HepG2 (cell line): ENCODE results near the gene HIPK2. TPM values are rescaled to one million over a fixed set of nuclear protein-coding genes. Genes with fewer than 3 reads are reported as not detected.

Source experiments
- ATAC-seq: fragments of 200-7000 bp; cut with Tn5 transposase; 3 replicates; pipeline ENCODE4 v1.9.1; 2020; ENCODE audit warnings: mild to moderate bottlenecking, moderate library complexity
- BruUV-seq: library from RNA; stranded (reverse); fragments of 400-500 nt; replicated peaks from 2 replicates; lab custom pipeline; 2021; lab: Mats Ljungman, UMichigan
- CTCF ChIA-PET: fragments of 300-600 bp; formaldehyde crosslinking; extraction: SDS; loops from one replicate; lab custom pipeline; 2021; ENCODE audit warnings: low total read pairs, inconsistent platforms, low intra/inter-chr PET ratio; lab: Yijun Ruan, JAX
- POLR2A ChIA-PET: fragments of 350-600 bp; sonication (Branson Sonifier 250); formaldehyde crosslinking; loops from one replicate; lab custom pipeline; 2020; ENCODE audit warnings: antibody characterized with exemption, inconsistent platforms; lab: Yijun Ruan, JAX
- DNase-seq: peaks from one replicate; pipeline ENCODE4 v3.0.0-alpha.2; 2015; ENCODE audit warnings: low spot score
- FAIRE-seq: peaks from 3 replicates; lab custom pipeline; 2011; peaks lifted over from hg19 to GRCh38; lab: Jason Lieb, UNC
- H2AFZ ChIP-seq: one replicate; pipeline ENCODE4 v1.6.1; 2011; ENCODE audit warnings: low read length, inconsistent platforms
- H3K27ac ChIP-seq: fragments of 300-600 bp; 3 replicates; pipeline ENCODE4 v1.8.0; 2011; ENCODE audit warnings: mixed run types, mild to moderate bottlenecking, mixed read lengths, low read length, inconsistent platforms; ENCODE audit not compliant: insufficient read depth; ENCODE audit errors: extremely low read length
- H3K27me3 ChIP-seq, 2 experiments: fragments of 200-600 bp in 1 of 2; 2 replicates in 1 of 2; 3 replicates in 1 of 2; pipeline versions ENCODE4 v1.6.0 to v1.8.0; 2011; ENCODE audit warnings: low read length in 2 of 2, mild to moderate bottlenecking in 2 of 2, moderate library complexity in 2 of 2, inconsistent platforms in 1 of 2; ENCODE audit not compliant: insufficient read depth in 2 of 2, control insufficient read depth in 1 of 2
- H3K36me3 ChIP-seq, 2 experiments: fragments of 200-600 bp in 1 of 2; replicated peaks in 1 of 2; 2 replicates in 1 of 2; 3 replicates in 1 of 2; pipeline versions ENCODE4 v1.5.1 to v1.8.0; 2011; ENCODE audit warnings: low read length in 2 of 2, inconsistent platforms in 1 of 2; ENCODE audit not compliant: insufficient read depth in 2 of 2, control insufficient read depth in 1 of 2
- H3K4me1 ChIP-seq: 2 replicates; pipeline ENCODE4 v1.5.1; 2012; ENCODE audit warnings: low read length, inconsistent platforms; ENCODE audit not compliant: insufficient read depth
- H3K4me2 ChIP-seq: 2 replicates; pipeline ENCODE4 v1.6.0; 2011; ENCODE audit warnings: low read depth, low read length, inconsistent platforms
- H3K4me3 ChIP-seq, 3 experiments: fragments of 200-600 bp in 1 of 3; sonication (generic), shearing (Covaris generic) in 1 of 3; replicated peaks in 1 of 3; 2 replicates each; pipeline ENCODE4 v1.5.1; 2011 to 2016; ENCODE audit warnings: low read length in 3 of 3, inconsistent platforms in 2 of 3, low read depth in 2 of 3, mild to moderate bottlenecking in 2 of 3, control low read depth in 1 of 3, mixed read lengths in 1 of 3; ENCODE audit not compliant: insufficient read depth in 1 of 3
- H3K79me2 ChIP-seq: one replicate; pipeline ENCODE4 v1.6.1; 2011; ENCODE audit warnings: low read length, inconsistent platforms; ENCODE audit not compliant: insufficient read depth
- H3K9ac ChIP-seq: 2 replicates; pipeline ENCODE4 v1.6.0; 2011; ENCODE audit warnings: mild to moderate bottlenecking, low read depth, low read length, inconsistent platforms; ENCODE audit not compliant: insufficient read depth
- H3K9me3 ChIP-seq: 2 replicates; pipeline ENCODE4 v1.5.1; 2012; ENCODE audit warnings: mild to moderate bottlenecking, low read length
- H4K20me1 ChIP-seq: 2 replicates; pipeline ENCODE4 v1.6.0; 2011; ENCODE audit warnings: inconsistent platforms, mild to moderate bottlenecking, low read length, moderate library complexity; ENCODE audit not compliant: insufficient read depth
- CCAR2 ChIP-seq: fragments of 200-400 bp; formaldehyde crosslinking; optimal IDR thresholded peaks from 2 replicates; pipeline ENCODE3; 2018; ENCODE audit warnings: low read depth, mild to moderate bottlenecking, low read length, moderate library complexity
- GTF2F1 ChIP-seq: fragments of 150-350 bp; IDR thresholded peaks from 2 replicates; pipeline ENCODE4 v1.6.1; 2014; ENCODE audit warnings: low read length
- HMG20B ChIP-seq: conservative IDR thresholded peaks from 2 replicates; pipeline ENCODE4 v1.6.1; 2016; ENCODE audit warnings: missing genetic modification reagents, missing compliant biosample characterization
- JUND ChIP-seq: sonication (generic); formaldehyde crosslinking; IDR thresholded peaks from 2 replicates; pipeline ENCODE4 v1.8.0; 2022; ENCODE audit warnings: mild to moderate bottlenecking, missing genetic modification reagents
- NFE2L2 ChIP-seq: fragments of 150-350 bp; IDR thresholded peaks from 2 replicates; pipeline ENCODE4 v1.6.1; 2014; ENCODE audit warnings: low read length
- PAX8 ChIP-seq: sonication (generic); formaldehyde crosslinking; IDR thresholded peaks from 2 replicates; pipeline ENCODE4 v1.8.0; 2022; ENCODE audit warnings: mild to moderate bottlenecking, missing genetic modification reagents, borderline replicate concordance
- PHF5A ChIP-seq: IDR thresholded peaks from one replicate; pipeline ENCODE4 v1.6.1; 2018; ENCODE audit warnings: low read depth, missing genetic modification reagents; ENCODE audit not compliant: unreplicated experiment
- ZC3H4 ChIP-seq: sonication (generic); formaldehyde crosslinking; IDR thresholded peaks from 2 replicates; pipeline ENCODE4 v1.4.0; 2020; ENCODE audit warnings: missing genetic modification reagents, borderline replicate concordance
- ZNF180 ChIP-seq: sonication (generic); formaldehyde crosslinking; IDR thresholded peaks from 2 replicates; pipeline ENCODE4 v1.4.0; 2020; ENCODE audit warnings: low read depth, missing genetic modification reagents, borderline replicate concordance
- ZNF296 ChIP-seq: sonication (generic); formaldehyde crosslinking; conservative IDR thresholded peaks from 2 replicates; pipeline ENCODE4 v1.5.0; 2020; ENCODE audit warnings: mild to moderate bottlenecking, missing genetic modification reagents
- ZNF552 ChIP-seq: sonication (generic); formaldehyde crosslinking; IDR thresholded peaks from 2 replicates; pipeline ENCODE4 v1.9.0; 2022; ENCODE audit warnings: missing genetic modification reagents, mild to moderate bottlenecking, borderline replicate concordance
- ZNF572 ChIP-seq: sonication (generic); formaldehyde crosslinking; IDR thresholded peaks from 2 replicates; pipeline ENCODE4 v1.5.1; 2020; ENCODE audit warnings: mild to moderate bottlenecking, missing genetic modification reagents
- ZNF761 ChIP-seq: sonication (generic); formaldehyde crosslinking; conservative IDR thresholded peaks from 2 replicates; pipeline ENCODE4 v1.4.0; 2020; ENCODE audit warnings: mild to moderate bottlenecking, missing genetic modification reagents
- ZNF891 ChIP-seq: sonication (generic); formaldehyde crosslinking; IDR thresholded peaks from 2 replicates; pipeline ENCODE4 v1.5.0; 2020; ENCODE audit warnings: mild to moderate bottlenecking, missing genetic modification reagents
- WGBS: methylation state at CpG from one replicate; pipeline ENCODE4 v1.1.6; 2017; ENCODE audit warnings: low lambda C conversion rate; 5-methylcytosine and 5-hydroxymethylcytosine counted together
- in situ Hi-C: cut with HindIII; loops from 2 replicates; pipeline ENCODE4 v1.10.0; 2017; ENCODE audit warnings: low pct_unique_long_range_greater_than_20kb; ENCODE audit not compliant: extremely low pct_ligation_motif_present
- intact Hi-C: fragments of 100-400 bp; cut with micrococcal nuclease; formaldehyde crosslinking; loops from one replicate; pipeline ENCODE4 v1.10.0; 2022; ENCODE audit not compliant: unreplicated experiment
- polyA plus RNA-seq, 8 experiments: library from polyadenylated mRNA; depleted of rRNA in 3 of 8; stranded (reverse) in 7 of 8; unstranded in 1 of 8; fragments of >200 nt; fragmentation: Illumina TruSeq in 4 of 8; extraction: Trizol in 4 of 8; gene quantifications; 2 replicates each; pipeline versions ENCODE4 v1.2.1 to v1.2.3, GENCODE V29; 2011 to 2016; ENCODE audit warnings: low read depth in 4 of 8, missing spikeins in 1 of 8, mixed read lengths in 1 of 8; ENCODE audit not compliant: insufficient read depth in 1 of 8
- total RNA-seq, 5 experiments: library from RNA; depleted of rRNA; stranded (reverse); fragments of >200 nt; fragmentation: Illumina TruSeq; extraction: Trizol; gene quantifications; 2 replicates each; pipeline ENCODE4 v1.2.3, GENCODE V29; 2016; ENCODE audit warnings: low read depth in 1 of 5
- TF ChIP-seq, protein P1 (sequence below): sonication (generic); formaldehyde crosslinking; IDR thresholded peaks from 2 replicates; pipeline ENCODE4 v1.8.1; 2022; ENCODE audit warnings: low read depth, mild to moderate bottlenecking, missing genetic modification reagents
- TF ChIP-seq, protein P2 (sequence below): IDR thresholded peaks from 2 replicates; pipeline ENCODE4 v1.6.1; 2012; ENCODE audit warnings: low read length, improper control_type of control experiment
- TF ChIP-seq, protein P3 (sequence below): sonication (generic); formaldehyde crosslinking; IDR thresholded peaks from 2 replicates; pipeline ENCODE4 v1.8.0; 2022; ENCODE audit warnings: low read depth, missing genetic modification reagents

Gene HIPK2
- total and polyA plus RNA-seq, 2 of the 13 experiments (the other 11 are each of a cell fraction or from before 2014, with no cell fraction given): 14.4 to 20.2 TPM

DNA sequence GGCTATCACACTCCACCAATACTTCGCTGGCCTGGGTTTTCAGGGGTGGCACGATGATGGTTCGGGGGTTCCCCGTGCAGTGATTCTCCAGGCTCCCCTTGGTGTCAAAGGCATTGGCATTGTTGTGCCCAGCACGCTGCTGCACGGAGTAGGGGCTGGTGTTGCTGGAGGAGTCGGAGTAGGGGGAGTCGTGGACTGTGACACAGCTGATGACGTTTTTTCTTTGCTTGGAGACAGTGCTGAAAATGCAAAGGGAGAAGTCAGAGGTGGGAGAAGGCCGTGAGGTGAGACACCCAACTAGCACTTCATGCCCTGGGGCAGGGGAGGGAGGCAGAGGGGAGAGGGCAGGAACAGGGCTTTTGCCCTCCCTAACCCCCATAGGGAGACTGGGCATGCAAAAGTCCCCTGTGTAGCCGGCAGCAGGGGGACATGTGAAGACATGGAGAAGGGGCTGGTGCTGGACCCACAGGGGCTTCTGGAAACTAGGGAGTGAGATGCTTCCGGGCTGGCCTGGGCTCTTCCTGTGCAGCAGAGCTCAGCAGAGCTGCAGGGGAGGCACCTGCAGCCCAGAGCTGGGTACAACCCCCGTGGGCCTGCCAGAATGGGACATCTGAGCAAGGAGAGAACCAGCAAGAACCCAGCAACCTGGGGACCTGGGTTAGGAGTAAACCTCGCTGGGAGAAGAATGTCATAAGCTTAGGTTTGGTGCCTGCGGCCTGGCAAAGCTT lies 193.8 kb downstream of the HIPK2 start:
- no TSS peak for BruUV-seq
- no peak overlapping the region for H2AFZ ChIP-seq
- peaks cover 40 to 83% of the 10 kb centered on the region in 2 experiments for H3K36me3 ChIP-seq
- no peaks in the 10 kb centered on the region for H3K9me3 ChIP-seq
- CTCF ChIA-PET: no interaction called here
- H3K27me3 ChIP-seq: no peaks in the 10 kb centered on the region
- 92% methylated on average over 9 of the region's 15 CpGs for WGBS
- H4K20me1 ChIP-seq: no peaks in the 10 kb centered on the region
- H3K4me2 ChIP-seq: no peak overlapping the region
- no peak overlapping the region for H3K27ac ChIP-seq
- DNase-seq: no peak
- H3K4me1 ChIP-seq: no peaks in the 10 kb centered on the region
- POLR2A ChIA-PET: no interaction called here
- no peak overlapping the region for H3K9ac ChIP-seq
- H3K79me2 ChIP-seq: no peaks in the 10 kb centered on the region
- in situ Hi-C loops: no loop called here
- intact Hi-C loops: no loop called here
- FAIRE-seq: no peak
- H3K4me3 ChIP-seq: no peak overlapping the region
- no peak for ATAC-seq
- TF ChIP-seq CCAR2 (no peak), HMG20B (CRISPR knock-in tag) (no peak), NFE2L2 (no peak), ZNF572 (CRISPR knock-in tag) (no peak), ZNF761 (no peak), ZNF552 (no peak), PHF5A (CRISPR knock-in tag) (no peak), ZNF296 (CRISPR knock-in tag) (no peak), ZNF180 (no peak), PAX8 (CRISPR knock-in tag) (no peak), GTF2F1 (no peak), ZC3H4 (CRISPR knock-in tag) (no peak), JUND (no peak), ZNF891 (CRISPR knock-in tag) (no peak)
- TF ChIP-seq, protein P1, sequence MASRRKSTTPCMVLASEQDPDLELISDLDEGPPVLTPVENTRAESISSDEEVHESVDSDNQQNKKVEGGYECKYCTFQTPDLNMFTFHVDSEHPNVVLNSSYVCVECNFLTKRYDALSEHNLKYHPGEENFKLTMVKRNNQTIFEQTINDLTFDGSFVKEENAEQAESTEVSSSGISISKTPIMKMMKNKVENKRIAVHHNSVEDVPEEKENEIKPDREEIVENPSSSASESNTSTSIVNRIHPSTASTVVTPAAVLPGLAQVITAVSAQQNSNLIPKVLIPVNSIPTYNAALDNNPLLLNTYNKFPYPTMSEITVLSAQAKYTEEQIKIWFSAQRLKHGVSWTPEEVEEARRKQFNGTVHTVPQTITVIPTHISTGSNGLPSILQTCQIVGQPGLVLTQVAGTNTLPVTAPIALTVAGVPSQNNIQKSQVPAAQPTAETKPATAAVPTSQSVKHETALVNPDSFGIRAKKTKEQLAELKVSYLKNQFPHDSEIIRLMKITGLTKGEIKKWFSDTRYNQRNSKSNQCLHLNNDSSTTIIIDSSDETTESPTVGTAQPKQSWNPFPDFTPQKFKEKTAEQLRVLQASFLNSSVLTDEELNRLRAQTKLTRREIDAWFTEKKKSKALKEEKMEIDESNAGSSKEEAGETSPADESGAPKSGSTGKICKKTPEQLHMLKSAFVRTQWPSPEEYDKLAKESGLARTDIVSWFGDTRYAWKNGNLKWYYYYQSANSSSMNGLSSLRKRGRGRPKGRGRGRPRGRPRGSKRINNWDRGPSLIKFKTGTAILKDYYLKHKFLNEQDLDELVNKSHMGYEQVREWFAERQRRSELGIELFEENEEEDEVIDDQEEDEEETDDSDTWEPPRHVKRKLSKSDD: no peak
- TF ChIP-seq, protein P2, sequence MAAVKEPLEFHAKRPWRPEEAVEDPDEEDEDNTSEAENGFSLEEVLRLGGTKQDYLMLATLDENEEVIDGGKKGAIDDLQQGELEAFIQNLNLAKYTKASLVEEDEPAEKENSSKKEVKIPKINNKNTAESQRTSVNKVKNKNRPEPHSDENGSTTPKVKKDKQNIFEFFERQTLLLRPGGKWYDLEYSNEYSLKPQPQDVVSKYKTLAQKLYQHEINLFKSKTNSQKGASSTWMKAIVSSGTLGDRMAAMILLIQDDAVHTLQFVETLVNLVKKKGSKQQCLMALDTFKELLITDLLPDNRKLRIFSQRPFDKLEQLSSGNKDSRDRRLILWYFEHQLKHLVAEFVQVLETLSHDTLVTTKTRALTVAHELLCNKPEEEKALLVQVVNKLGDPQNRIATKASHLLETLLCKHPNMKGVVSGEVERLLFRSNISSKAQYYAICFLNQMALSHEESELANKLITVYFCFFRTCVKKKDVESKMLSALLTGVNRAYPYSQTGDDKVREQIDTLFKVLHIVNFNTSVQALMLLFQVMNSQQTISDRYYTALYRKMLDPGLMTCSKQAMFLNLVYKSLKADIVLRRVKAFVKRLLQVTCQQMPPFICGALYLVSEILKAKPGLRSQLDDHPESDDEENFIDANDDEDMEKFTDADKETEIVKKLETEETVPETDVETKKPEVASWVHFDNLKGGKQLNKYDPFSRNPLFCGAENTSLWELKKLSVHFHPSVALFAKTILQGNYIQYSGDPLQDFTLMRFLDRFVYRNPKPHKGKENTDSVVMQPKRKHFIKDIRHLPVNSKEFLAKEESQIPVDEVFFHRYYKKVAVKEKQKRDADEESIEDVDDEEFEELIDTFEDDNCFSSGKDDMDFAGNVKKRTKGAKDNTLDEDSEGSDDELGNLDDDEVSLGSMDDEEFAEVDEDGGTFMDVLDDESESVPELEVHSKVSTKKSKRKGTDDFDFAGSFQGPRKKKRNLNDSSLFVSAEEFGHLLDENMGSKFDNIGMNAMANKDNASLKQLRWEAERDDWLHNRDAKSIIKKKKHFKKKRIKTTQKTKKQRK: no peak
- TF ChIP-seq, protein P3, sequence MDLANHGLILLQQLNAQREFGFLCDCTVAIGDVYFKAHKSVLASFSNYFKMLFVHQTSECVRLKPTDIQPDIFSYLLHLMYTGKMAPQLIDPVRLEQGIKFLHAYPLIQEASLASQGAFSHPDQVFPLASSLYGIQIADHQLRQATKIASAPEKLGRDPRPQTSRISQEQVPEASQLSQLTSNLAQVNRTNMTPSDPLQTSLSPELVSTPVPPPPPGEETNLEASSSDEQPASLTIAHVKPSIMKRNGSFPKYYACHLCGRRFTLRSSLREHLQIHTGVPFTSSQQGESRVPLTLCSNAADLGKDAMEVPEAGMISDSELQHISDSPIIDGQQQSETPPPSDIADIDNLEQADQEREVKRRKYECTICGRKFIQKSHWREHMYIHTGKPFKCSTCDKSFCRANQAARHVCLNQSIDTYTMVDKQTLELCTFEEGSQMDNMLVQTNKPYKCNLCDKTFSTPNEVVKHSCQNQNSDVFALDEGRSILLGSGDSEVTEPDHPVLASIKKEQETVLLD (CRISPR knock-in tag): no peak
